Effector CD4-positive, alpha-beta T cell (primary cell): Measurements from ENCODE around the gene LYZL1.
"Not testable (repeated sequence)": the region's sequence is repeated elsewhere in the genome, so short reads cannot be mapped to it uniquely, and the experiment has no call there.

ENCODE experiments used
- DNase-seq: peaks from one replicate; pipeline ENCODE4 v3.0.0-alpha.2; 2020

LYZL1 gene

DNA sequence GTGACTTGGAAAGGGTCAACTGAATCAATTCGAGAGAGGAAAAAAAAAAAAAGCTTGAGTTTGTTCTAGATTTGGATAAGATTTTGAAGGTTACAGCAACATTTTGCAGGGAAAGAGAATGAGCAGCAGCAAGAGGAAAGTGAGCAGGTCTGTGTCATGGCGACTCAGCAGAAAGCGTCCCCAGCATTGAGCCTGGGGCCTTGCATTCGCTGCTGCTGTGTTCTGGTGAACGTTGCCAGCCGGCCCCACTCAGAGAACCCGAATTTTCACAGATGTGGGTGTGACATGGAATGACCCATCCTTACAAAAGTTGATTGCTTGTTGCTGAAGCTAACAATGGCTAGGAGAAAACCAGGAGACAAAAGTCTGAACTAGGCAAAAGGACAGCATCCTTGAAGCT, 21.6 kb downstream of the LYZL1 start:
- not testable (repeated sequence) for DNase-seq

DNA sequence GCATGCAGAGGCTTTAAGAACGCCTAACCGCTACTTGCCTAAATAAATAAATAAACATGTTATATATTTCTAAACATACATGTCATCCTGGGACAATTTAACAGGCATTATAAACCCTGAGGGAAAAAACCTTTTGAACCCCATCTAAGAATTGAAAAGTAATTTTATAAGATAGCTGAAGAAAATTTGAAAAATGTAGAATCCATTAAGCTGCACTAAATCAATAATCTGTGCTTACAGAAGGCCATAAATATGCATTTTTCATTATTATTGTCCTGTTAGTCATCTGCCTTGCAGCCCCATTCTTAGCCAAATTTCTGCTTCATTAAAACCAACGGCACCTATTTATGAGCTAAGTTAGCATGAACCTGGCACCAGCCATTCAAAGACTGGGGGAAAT, 24.2 kb downstream of the LYZL1 start:
- no peak for DNase-seq

DNA sequence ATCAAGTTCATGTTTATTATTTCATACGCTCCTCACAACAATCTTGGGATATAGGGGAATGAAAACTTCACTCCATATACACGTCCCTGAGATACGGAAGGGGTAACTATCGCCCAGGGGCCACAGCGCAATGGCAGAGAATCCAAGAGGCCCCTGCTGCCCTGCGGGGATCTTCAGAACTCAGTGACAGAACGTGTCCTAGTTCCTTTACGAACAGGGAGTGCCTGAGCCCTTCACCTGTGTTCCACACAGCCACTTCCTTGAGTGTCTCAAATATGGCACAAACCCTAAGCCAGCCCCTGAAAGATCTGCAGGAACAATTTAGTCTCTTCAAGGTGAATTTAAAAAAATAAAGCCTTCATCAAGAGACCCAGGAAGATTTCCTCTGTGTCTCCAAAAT, 25.9 kb downstream of the LYZL1 start:
- DNase-seq, result no peak

DNA sequence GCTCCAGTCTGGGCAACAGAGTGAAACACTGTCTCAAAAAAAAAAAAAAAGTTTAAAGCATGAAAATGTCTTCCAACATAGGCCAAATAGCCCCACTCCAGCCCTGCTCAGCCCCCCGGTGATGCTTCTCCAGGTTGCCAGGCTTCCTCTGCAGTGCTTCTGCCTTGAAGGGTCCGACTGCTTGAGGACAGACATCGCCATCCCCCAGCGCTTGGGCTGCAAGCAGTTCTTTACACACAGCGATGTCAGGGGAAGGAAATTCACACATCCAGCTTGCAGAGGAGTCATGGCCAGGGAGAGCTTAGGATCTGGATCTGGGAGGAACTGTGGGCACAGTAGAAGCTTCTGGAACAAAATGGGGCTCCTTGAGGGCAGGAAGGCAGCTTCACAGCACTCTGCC, 26.9 kb downstream of the LYZL1 start:
- no peak for DNase-seq

DNA sequence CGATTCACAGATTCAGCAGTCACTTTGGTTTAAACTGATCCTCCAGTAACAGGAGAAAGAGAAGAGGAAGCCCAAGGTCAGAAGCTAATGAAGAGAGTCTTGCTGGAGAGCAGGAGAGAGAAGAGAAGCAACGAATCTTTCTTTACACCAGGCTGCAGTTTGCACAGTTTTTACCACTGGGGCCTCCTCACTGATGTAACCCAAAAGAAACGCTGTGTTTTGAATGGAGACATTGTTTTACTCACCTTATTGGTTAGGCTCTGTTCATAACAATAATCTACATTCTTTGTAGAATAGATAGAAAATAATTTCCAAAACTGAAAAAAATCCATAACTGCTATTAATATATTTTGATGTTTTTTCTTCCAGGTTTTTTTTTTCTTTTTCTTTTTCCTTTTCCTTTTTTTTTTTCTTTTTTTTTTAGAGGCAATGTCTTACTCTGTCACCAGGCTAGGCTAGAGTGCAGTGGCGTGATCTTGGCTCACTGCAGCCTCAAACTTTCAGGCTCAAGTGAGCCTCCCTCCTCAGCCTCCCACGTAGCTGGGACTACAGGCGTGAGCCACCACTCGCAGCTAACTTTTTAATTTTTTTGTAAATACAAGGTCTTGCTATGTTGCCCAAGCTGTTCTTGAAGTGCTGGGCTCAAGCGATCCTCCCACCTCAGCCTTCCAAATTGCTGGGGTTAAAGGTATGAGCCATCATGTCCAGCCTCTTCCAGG, 27.6 kb downstream of the LYZL1 start:
- no peak for DNase-seq

GRCh38 chr10:29317027-29317420, 28.2 kb downstream of the LYZL1 start:
- no peak for DNase-seq

DNA sequence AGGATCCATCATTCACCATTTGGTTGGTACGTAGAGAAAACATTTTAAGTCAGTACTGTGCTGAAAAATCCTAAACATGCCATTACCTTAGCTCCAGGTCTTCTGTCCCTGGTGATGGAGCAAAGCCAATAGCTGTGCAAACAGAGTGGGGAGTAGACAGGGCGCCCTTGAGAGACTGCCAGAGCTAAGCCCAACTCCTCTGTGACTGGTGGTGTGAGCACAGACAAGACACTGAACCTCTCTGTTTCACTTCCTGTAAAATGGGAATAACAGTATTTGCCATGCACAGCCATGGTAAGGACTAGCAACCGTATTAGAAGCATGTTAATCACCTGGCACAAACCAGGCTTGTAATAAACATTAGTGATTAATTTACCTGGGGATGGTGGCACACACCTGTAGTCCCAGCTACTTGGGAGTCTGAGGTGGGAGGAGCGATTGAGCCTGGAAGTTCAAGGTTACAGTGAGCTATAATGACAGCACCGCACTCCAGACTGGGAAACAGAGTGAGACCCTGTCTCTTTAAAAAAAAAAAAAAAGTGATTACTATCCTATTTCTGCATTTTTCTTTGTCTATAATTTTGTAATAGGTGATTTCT, 28.7 kb downstream of the LYZL1 start:
- no peak for DNase-seq

GRCh38 chr10:29318141-29319071, 29.5 kb downstream of the LYZL1 start:
- DNase-seq, result not testable (repeated sequence)

DNA sequence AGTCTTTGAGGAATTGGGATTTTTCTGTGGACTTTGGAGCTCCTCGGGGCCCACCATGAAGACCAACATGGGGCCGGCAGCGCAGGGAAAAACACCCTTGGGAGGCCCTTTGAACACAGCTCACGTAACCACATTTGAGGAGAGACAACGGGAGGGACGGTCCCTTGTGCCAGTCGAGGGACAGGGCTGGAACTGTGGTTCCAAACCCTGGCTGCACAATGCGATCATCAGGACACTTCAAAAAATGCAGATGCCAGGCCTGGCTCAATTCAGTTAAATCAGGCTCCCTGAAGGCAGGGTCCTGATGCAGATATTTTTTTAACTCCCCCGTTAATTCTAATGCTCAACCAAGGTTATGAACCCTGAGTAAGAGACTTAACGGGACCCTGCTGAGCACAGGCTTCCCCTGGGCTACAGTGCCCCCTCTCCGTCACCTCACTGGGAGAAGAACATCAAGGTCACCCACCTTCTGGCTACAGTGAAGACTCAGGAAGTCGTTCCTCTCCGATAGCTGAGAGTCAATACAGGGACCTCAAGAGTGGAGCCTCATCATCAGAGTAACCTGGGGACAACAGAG, 30.4 kb downstream of the LYZL1 start:
- DNase-seq, result no peak

DNA sequence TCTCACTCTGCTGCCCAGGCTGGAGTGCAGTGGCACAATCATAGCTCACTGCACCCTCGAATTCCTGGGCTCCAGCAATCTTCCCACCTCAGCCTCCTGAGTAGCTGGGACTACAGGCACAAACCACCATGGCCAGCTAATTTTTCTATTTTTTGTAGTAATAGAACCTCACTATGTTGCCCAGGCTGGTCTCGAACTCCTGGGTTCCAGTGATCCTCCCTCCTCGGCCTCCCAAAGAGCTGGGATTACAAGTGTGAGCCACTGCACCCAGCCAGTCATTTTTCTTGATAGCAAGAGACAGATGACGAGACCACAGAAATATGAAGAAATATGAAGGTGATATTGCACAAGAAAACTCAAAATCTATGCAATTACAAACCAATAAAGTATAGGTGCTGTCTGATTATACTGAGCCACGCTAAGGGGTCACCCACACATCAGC, 31.8 kb downstream of the LYZL1 start:
- DNase-seq, result not testable (repeated sequence)

GRCh38 chr10:29321656-29322055, 32.8 kb downstream of the LYZL1 start:
- no peak for DNase-seq

DNA sequence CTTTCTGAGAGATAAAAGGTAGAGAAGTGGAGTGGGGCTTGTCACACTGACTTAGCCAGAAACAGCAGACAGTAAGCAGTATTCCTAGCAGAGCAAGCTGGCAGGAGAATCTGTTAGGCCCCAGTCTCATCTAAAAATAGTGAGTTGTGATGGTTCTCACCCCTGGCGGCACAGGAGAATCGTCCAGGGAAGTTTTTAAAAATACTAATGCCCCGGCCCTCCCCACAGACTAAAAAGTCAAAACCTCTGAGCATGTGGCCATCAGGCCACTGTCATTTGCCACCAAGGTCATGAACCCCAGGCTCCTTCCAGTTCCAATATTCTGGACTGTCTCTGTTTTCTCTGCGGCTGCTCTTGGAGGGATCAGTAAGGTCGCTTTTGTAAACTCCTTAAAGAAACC, 34.0 kb downstream of the LYZL1 start:
- no peak for DNase-seq

DNA sequence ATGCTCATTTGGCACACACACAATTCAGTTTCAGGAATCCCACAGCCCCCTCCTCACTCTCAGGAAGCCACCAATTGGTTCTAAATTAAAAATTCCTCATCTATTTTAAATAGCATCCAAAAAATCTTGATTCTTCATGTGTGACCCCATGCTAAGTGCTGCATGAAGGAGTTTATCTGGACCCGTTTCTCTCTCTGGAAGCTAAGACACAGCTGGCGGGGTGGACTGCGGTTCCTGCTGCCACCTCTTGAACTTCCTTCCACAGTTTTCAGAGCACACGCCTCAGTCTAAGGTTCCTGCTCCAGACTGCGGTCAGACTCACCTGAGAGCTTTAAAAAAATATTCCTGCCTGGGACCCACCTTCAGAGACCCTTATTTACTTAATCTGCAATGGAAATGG, 34.5 kb downstream of the LYZL1 start:
- DNase-seq, result no peak

- DNase-seq, result no peak
Measured at GRCh38 chr10:29324220-29324841, 35.5 kb downstream of the LYZL1 start.

- DNase-seq, result no peak
Measured at GRCh38 chr10:29326299-29326698, 37.4 kb downstream of the LYZL1 start.

DNA sequence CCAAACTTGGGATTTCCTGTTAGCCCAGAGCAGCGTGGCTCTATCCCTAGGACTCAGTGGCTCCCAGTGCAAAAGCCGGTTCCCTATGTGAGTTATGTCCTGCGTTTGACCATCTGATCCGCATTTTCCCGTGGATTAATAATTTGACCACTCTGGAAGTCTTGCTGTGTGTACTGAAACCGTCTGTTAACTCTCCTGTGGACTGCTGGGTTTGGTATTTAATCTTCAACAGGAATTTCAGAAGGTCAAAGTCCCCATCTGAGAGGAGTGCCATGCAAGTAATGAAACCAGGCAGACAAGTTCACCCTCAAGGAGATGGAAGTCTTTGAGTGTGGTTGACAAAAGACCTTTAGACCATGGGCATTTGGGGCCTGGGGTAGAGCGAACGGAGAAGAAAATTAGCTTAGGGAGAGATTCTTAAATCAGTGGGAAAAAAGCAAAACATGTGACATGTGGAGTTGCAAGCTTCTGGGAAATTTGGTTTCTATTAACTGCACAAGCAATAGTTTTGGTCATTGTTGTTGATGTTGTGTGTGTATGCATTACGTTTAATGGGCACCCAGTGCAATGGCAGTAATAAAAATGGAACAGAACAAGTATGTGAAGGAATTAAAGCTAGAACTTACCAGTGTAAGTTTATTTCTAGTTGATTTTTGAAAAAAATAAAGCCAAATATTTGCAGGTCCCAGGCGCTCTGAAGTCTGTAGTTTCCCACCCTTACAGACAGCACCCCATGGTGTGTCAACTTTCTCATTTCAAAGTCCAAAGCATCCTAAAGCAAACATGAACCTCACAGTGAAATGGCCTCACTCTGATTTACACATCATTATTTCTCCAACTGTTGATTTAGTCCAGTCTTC, 38.2 kb downstream of the LYZL1 start:
- DNase-seq, result no peak

DNA sequence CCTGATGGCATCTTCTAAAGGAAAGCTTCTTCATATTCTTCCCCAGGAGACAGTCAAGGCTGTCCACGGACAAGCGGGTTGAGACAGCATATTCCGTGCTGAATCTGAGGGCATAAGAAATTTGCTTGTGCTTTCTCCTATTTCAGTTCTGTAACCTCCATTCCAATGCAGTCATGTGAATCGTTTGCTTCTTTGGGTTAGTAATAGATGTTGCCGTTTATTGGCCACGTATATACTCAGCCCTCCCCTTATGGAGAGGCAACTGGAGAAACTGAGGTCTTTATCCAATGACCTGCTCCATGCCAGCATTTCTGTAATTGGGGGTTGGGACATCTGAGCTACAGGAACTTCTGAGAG, 38.9 kb downstream of the LYZL1 start:
- no peak for DNase-seq

GRCh38 chr10:29328983-29329382, 40.1 kb downstream of the LYZL1 start:
- DNase-seq, result no peak

DNA sequence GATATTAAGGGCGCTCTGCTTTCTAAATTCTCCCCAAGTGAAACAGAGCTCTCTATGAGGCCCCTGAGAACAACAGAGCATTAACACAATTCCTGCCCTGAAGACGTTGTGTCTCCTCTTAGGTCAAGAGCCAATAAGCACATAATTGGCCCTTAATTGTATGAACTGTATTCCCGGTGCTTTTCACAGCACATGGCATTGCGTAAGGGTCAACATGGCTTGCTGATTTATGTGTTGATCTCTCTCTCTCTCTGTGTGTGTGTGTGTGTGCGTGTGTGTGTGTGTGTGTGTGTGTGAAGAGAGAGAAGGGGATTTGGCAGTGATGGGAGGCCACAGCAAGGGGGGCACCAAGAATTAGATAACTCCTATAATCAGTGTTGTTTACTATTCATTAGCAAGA, 40.5 kb downstream of the LYZL1 start:
- DNase-seq, result no peak

- DNase-seq, result no peak
Measured at GRCh38 chr10:29332061-29332760, 43.3 kb downstream of the LYZL1 start.

DNA sequence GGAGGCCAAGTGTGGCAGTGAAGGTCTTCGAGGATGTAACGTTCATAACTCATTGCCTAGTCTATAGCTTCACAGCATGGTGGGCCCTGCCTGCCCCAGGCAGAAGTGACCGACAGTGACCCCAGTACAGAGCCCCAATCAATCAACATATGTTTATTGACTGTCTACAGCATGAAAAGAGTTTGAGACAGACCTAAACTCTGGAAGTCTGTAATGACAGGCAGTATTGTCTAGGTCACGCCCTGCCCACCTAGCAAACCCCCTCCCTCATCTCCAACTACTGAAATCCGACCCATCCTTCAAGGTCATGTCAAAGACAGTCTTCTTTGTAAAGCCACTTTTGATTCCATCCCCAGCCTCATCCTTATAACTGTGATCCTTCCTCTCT, 43.9 kb downstream of the LYZL1 start:
- no peak for DNase-seq
